NCI-H2171 (cell line): ENCODE results near the gene SLC9A5.

Experiments
- DNase-seq: peaks from one replicate; lab custom pipeline; 2025; lab: John Stamatoyannopoulos, UW

The SLC9A5 gene

DNA sequence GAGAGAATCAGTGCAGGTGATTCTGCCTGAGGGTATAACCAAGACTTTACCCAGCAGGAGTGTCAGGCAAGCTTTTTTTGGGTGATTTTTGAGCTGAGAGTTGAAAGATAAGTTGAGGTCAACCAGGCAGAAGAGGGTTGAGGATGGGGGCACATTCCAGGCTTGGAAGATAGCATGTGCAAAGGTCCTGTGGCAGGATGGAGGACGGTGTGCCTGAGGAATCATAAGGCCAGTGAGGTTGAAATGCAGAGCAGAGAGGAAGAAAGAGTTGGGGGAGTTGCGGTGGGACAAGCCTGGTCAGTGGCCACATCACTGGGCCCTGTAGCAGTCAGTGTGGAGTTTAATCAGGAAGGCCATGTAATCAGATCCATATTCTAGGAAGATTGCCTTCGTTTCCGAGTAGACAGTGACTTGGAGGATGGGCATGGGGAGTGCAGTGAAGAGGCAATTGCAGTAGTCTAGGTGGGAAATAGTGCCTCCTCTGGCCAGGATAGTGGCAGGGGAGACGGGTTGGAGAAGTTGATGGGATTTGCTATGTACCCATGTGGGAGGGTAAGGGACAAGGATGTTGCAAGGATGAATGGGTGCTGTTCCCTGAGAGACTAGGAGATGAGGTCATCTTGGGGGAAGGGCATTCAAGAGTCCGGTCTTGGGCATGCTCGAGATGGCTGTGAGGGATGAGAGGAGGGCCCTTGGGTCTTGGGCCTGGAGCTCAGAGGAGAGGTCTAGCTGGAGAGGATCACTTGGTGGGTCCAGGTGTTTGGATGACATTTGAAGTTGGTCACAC lies 34.5 kb downstream of the SLC9A5 start:
- DNase-seq: no peak

- no peak for DNase-seq
Measured at GRCh38 chr16:67283826-67284555, 35.2 kb downstream of the SLC9A5 start.

DNA sequence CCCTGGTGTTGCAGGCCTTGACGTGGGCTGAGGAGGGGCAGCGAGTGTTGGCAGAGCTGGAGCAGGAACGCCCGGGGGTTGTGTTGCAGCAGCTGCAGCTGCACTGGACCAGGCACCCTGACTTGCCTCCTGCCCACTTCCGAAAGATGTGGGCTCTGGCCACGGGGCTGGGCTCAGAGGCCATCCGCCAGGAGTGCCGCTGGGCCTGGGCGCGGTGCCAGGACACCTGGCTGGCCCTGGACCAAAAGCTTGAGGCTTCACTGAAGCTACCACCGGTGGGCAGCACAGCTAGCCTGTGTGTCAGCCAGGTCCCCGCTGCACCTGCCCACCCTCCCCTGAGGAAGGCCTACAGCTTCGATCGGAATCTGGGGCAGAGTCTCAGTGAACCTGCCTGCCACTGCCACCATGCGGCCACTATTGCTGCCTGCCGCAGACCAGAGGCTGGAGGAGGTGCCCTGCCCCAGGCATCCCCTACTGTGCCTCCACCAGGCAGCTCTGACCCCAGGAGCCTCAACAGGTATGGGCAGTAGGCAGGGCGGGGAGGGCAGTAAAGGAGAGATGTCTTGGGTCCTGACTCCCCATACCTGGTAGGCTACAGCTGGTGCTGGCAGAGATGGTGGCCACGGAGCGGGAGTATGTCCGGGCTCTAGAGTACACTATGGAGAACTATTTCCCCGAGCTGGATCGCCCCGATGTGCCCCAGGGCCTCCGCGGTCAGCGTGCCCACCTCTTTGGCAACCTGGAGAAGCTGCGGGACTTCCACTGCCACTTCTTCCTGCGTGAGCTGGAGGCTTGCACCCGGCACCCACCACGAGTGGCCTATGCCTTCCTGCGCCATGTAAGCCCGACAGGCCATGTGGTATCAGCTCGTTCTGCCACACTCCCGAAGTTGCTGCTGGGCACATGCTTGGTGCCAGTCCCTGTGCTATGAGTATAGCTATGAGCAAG lies 36.2 kb downstream of the SLC9A5 start:
- no peak for DNase-seq

DNA sequence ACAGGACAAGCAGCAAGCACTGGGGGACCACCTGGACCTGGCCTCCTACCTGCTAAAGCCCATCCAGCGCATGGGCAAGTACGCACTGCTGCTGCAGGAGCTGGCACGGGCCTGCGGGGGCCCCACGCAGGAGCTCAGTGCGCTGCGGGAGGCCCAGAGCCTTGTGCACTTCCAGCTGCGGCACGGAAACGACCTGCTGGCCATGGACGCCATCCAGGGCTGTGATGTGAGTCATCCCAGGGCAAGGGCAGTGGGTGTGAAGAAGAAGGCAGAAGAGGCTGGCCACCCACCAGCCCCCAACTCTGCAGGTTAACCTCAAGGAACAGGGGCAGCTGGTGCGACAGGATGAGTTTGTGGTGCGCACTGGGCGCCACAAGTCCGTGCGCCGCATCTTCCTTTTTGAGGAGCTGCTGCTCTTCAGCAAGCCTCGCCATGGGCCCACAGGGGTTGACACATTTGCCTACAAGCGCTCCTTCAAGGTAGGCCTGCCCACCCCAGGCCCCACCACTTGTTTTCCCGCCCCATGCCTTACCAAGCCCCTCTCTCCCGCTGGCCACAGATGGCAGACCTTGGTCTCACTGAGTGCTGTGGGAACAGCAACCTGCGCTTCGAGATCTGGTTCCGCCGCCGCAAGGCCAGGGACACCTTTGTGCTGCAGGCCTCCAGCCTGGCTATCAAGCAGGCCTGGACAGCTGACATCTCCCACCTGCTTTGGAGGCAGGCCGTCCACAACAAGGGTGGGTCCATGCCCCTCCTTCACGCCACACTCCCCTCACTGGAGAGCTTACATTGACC lies 37.9 kb downstream of the SLC9A5 start:
- no peak for DNase-seq

DNA sequence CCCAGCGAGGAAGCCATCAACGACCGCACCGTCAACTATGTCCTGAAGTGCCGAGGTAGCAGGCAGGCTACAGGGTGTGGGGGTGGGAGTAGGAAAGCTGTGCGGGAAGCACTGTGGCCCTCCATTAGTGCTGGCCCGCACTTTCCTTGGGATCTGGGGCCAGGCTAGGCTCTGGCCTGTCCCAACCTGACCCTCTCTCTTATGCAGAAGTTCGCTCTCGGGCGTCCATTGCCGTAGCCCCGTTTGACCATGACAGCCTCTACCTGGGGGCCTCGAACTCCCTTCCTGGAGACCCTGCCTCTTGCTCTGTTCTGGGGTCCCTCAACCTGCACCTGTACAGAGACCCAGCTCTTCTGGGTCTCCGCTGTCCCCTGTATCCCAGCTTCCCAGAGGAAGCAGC lies 39.2 kb downstream of the SLC9A5 start:
- DNase-seq: no peak

- no peak for DNase-seq
Measured at GRCh38 chr16:67291461-67291860, 42.7 kb downstream of the SLC9A5 start.

- no peak for DNase-seq
Measured at GRCh38 chr16:67294171-67294757, 45.5 kb downstream of the SLC9A5 start.

- DNase-seq: no peak
Measured at GRCh38 chr16:67294938-67295361, 46.2 kb downstream of the SLC9A5 start.

GRCh38 chr16:67296420-67296819 lies 47.6 kb downstream of the SLC9A5 start:
- no peak for DNase-seq

DNA sequence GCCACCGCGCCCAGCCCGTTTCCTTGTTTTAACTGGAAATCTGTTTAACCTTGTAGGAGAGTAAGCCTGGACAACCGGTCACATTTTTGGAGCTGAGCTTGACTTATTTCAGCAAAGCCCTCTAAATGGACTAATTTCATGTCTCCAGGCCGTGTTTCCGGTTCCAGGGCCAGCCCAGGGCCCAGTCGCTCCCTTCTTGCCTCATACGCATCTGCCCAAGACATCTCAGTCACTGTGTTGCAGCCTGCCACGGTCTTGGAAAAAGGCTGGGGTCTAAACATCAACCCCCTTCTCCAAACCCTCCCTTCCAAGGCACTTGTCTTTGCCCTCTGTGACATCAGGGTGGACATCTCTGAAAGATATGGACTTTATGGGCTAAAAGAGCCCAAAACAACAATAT lies 49.5 kb downstream of the SLC9A5 start:
- no peak for DNase-seq

DNA sequence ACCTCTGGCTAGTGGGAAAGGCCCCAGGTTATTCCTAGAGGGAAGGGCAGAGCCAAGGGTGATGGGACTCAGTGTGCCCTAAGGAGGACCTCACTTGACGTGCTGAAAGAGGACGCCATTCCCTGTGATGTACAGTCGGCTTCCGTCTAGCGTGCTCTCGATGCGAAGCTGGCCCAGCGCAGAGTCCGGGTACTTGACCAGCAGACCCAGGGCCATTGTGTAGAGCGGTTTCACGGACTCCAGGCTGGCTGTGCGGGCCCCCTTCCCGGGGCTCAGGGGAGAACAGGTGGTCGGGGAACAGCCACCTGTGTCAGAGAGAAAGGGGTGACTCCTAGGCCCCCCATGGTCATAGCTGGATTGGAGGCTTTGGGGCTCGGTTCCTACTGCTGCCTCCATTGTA lies 50.5 kb downstream of the SLC9A5 start:
- DNase-seq: no peak

GRCh38 chr16:67301080-67301782 lies 52.5 kb downstream of the SLC9A5 start:
- no peak for DNase-seq

DNA sequence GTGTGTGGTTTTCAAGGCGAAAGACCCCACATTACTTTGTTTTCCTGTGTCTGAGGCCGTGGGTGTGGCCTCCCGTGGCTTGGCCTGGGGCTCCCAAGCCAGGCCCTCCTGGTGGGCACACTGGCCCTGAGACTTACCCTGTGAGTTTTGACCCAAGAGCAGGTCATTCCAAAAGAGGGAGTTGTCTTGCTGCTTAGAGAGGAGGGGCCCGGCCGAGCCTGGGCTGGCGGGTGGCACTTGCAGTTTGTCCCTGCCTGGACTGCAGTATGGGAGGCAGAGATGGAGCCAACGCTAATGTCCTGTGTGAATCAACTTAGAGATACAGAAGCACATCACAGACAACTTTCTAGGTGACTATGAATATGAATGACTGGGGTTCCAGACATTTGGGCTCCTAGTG lies 53.3 kb downstream of the SLC9A5 start:
- DNase-seq: no peak

DNA sequence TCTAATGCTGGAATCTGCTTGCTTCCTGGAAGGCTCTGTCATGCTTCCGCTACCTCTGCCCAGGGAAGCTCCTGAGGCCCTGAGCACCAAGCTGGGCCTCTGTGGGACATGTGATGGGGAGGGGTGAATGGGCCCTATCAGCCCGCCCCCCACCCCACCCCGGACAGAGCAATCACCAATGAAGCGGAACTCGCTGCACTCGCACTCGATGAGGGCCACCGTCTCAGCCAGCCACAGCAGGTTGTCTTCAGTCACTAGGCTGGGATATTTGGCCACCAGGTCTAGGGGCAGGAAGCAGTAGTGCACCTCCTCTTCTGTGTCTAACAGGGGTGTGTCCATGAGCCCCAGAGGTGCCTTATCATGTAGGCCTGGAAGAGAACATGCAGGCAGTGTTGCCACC lies 54.2 kb downstream of the SLC9A5 start:
- no peak for DNase-seq

GRCh38 chr16:67304020-67304419 lies 55.2 kb downstream of the SLC9A5 start:
- no peak for DNase-seq

GRCh38 chr16:67305216-67306071 lies 56.7 kb downstream of the SLC9A5 start:
- no peak for DNase-seq

GRCh38 chr16:67310561-67310960 lies 61.8 kb downstream of the SLC9A5 start:
- DNase-seq: no peak

- no peak for DNase-seq
Measured at GRCh38 chr16:67311607-67312488, 63.1 kb downstream of the SLC9A5 start.

- DNase-seq: no peak
Measured at GRCh38 chr16:67312719-67313118, 63.9 kb downstream of the SLC9A5 start.
